MM.1S (cell line): Measurements from ENCODE around the gene CTSO.

Experiments
- EZH2 ChIP-seq: fragments of 300-600 bp; sonication (generic); optimal IDR thresholded peaks from 2 replicates; pipeline ENCODE3; 2017; ENCODE audit warnings: low read depth, mild to moderate bottlenecking, antibody characterized with exemption, low read length, mixed read lengths
- EZH2phosphoT487 ChIP-seq: fragments of 300-600 bp; sonication (generic); IDR thresholded peaks from 2 replicates; pipeline ENCODE4 v1.6.1; 2018; ENCODE audit warnings: antibody characterized with exemption, low read length
- TF ChIP-seq, protein P1 (sequence below): fragments of 300-600 bp; sonication (generic); IDR thresholded peaks from 2 replicates; pipeline ENCODE4 v1.5.1; 2016; ENCODE audit warnings: antibody characterized with exemption, low read length, mixed read lengths

DNA sequence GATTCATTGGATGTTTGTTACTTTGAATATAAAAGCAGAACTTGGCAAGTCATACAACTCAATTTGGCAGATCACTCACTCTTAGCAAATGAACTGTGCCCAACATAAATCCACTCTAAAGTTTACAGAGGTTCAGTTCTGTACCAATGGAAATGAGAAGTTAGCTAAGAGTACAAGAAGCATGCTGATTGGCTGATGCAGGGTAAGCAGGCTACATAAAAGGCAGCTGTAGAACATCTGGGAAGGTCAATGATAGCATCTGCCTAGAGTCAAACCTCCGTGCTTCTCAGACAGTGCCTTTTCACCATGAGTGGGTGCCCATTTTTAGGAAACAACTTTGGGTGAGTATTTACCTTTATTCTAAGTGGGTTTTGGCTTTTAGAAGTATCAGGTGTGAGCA is 50.2 kb downstream of the CTSO start, which contains the start of gene TDO2:
- TF ChIP-seq, protein P1, sequence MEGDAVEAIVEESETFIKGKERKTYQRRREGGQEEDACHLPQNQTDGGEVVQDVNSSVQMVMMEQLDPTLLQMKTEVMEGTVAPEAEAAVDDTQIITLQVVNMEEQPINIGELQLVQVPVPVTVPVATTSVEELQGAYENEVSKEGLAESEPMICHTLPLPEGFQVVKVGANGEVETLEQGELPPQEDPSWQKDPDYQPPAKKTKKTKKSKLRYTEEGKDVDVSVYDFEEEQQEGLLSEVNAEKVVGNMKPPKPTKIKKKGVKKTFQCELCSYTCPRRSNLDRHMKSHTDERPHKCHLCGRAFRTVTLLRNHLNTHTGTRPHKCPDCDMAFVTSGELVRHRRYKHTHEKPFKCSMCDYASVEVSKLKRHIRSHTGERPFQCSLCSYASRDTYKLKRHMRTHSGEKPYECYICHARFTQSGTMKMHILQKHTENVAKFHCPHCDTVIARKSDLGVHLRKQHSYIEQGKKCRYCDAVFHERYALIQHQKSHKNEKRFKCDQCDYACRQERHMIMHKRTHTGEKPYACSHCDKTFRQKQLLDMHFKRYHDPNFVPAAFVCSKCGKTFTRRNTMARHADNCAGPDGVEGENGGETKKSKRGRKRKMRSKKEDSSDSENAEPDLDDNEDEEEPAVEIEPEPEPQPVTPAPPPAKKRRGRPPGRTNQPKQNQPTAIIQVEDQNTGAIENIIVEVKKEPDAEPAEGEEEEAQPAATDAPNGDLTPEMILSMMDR, result no peak
- TF ChIP-seq EZH2 (no peak), EZH2phosphoT487 (no peak)
